GM19238 (cell line): Measurements from ENCODE around the gene TNRC18.
A peak's percentile ranks its signal among the peaks of the same experiment; 100 is the strongest.
"Not testable (repeated sequence)": the region's sequence is repeated elsewhere in the genome, so short reads cannot be mapped to it uniquely, and the experiment has no call there.

Experiments used
- DNase-seq: peaks from one replicate; pipeline ENCODE4 v3.0.0; 2011; ENCODE audit warnings: low spot score; ENCODE audit not compliant: insufficient read length

TNRC18 gene

DNA sequence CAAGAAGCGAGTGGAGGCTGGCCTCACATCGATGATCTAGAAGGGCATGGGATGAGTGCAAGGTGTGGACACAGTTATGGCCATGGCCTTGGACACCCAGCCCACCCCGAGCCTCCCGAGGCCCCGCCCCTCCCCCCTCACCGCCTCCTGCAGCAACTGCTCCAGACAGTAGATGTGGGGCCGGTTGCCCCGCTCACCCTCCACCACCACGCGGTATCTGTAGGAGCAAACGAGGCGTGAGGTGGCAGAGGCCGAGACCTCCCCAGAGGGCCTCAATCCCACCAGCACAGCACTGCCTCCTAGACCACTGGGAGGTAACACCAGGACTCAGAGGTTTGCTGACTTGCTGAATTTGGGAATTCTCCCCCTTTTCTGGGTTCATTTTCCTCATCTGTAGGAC, 103.2 kb downstream of the TNRC18 start:
- DNase-seq = no peak

DNA sequence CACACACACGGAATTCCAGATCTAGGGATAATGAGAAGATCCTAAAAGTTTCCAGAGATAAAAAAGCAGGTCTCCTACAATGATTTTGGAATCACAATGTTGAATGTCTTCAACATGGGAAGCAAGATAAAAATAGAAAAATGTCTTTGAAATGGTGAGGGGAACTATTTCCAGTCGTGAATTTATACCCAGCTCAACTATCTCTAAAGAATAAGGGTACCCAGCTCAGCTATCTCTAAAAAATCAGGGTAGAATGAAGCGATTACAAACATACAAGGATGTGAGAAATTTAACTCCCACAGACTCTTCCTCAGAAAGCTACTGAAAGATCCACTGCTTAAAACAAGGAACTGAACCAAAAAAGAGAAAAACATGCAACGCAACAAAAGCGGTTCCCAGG, 105.0 kb downstream of the TNRC18 start:
- not testable (repeated sequence) for DNase-seq

DNA sequence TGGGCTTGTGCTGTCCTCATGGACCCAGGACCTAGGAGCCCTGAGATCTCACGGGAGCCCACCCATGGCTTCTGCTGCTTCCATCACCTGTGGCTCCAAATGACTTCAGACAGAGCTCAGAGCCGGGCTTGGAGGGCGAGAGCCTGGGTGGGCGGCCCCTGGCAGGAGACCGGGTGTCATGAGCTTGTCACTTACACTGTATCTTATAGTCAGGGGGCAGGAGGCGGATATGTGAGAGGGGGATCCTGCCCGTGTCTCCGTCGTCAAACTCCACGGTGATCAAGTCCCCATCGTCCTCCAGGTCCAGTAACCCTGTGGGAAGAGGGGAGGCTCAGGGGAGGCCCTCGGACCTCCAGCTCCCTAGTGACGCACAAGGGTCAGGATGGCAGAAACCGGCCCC, 107.9 kb downstream of the TNRC18 start:
- no peak for DNase-seq

DNA sequence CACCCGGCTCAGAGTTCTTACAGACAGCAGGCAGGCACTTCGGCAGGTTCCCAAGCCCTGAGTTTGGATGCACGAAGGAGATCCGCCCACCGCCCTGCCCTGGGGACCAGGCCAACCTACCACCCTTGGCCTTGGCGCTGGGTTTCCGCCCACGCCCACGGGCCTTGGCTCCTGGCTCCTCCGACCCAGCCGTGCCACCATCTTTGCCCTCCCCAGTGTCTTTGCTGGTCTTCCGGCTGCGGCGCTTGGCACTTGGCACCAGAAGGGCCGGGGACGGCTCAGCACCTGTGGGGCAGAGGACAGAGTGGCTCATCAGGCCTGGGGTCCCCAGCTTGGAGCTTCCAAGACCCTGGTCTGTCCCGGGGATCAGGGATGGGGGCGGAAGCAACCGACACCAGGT, 108.8 kb downstream of the TNRC18 start:
- DNase-seq = no peak

DNA sequence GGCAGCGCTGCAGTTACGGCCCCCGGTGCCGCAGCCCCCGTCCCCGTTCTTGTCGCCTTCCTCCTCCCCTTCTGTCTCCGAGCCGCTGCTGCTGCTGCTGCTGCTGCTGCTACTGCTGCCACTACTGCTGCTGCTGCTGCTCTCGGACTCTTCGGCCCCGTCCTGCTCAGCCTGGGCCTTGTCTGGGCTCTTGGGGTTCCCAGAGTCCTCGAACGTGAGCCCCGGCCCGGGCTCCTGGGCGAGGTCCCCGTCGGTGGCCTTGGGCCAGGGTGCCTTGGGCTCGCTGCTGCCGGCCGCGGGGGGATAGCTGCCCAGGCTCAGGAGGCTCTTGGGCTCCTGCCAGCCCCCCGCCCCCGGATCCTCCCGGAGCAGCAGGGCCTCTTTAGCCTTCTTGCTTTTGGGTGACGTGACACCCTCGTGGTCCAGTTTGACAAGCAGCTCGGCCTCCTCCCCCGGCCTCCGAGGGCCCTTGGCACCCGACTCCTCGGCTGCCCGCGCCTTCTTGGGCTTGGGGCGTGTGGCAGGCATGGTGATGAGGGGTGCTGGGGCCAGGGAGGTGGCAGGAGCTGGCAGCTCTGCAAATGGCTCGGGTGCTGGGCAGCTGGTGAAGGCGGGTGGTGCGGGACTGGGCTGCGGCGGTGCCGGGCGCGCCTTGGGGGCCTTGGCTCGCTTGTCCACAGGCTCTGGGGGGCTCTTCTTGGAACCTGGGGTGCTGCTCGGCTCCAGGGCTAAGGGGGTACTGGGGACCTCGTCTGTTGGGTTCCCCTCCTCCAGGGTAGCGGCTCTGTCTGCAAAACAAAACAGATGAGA, 110.4 kb downstream of the TNRC18 start:
- not testable (repeated sequence) for DNase-seq

DNA sequence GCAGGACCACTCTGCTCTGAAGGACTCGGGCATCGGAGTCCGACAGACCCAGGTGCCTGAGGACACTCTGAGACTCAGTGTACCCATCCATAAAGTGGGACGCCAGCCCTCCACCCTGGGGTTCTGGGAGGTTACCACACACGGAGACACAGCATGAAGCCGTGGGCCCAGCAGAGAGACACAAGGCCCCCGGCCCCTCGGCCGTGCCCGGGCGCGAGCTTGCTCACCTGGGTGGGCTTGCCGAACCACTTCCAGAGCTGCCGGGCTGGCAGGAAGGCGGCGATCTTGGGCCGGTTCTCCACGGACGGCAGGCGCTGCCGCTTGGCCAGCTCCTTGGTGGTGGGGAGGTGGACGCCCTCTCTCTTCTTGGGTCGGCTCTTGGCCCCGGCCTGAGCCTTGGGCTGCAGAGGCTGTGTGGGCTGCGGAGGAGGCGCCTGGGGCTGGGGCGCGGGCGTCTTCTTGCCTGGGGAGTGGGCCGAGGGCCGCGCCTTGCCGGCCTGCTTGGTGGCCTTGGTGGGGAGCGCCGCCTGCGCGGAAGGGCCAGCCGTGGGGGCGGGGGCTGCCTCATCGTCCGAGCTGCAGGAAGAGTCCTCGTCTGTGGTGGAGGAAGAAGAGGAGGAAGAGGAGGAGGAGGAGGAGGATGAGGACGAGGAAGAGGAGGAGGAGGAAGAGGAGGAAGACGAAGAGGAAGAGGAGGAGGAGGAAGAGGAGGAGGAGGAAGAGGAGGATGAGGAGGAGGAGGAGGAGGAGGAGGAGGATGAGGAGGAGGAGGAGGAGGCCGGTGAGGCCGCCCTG, 111.2 kb downstream of the TNRC18 start:
- not testable (repeated sequence) for DNase-seq

DNA sequence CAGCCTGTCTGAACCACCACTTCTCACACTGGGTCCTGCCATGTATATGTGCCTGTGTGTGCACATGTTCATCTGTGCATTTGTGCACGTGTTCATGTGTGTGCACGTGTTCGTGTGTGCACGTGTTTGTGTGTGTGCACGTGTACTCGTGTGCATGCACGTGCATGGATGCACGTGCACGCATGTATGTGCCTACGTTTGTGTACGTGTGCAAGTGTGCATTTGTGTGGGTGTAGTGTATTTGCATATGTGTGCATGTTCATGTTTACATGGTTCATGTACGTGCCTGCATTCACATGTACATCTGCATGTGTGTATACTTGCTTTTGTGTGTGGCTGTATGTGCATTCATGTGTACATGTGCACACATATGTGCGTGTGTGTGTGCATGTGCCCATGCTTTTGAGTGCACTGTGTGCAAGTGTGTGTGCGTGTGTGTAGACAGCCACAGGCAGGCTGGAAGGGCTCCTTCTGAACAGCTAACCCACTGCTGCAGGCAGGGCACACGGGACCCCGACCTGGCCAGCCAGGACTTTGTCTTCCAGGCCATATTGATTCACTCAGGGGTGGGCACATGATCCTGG, 112.7 kb downstream of the TNRC18 start:
- no peak for DNase-seq

DNA sequence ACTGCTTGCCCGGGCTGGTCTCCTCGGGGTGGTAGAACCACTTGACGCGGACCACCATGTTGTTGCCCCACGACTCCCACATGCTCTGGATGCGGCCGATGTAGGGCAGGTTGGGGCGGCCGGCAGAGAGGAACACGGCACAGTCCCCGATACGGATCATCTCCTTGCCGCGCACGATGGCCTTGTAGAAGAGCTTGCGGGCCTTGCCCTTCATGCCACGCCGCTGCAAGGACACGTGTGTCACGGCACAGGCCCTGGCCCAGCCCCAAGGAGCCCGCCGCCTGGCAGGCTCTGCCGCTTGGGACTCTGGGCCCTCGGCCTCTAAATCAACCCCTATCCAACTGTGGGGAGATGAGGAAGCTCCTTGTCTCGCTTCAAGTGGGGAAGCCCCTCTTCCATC, 114.5 kb downstream of the TNRC18 start:
- no peak for DNase-seq

DNA sequence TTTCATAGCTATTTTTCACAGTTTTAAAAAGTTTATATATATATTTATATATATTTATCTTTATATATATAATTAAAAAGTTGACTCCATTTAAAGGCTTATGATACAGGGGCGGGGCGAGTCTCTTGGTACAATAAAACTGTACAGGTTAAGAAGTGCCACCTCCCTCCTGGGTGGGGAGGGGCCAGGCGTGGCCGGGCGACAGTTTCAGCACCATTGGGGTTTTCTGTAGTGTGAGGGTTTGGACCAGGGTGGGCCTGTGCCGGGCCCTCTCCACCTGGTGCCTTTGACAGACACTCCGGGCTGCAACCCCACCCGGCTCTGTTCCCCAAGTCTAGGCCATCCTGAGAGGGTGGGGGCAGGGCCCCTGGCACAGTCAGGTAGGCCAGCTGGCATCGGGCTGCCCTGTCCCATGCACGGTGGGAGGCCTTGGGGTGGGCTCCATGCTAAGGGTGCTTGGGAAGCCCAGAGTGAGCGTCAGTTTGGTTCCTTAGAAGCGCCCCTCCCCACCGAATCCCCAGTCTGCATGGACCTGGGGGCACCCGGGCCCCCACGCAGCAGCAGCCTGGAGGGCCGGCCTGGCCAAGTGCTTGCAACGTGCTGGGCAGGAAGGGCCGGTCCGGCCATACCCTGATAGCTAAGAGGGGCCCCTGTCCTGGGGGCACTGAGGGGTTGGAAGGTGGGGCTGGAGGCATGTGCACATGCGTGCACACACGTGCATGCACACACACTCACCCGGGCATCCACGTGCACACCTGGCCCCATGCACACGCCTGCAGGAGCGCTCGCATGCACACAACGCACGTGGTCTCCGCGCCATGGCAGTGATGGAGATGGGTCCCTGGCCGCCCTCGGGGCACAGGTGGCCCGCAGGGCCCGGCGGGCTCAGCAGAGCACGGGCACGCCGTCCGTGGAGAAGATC, 116.2 kb downstream of the TNRC18 start:
- not testable (repeated sequence) for DNase-seq

DNA sequence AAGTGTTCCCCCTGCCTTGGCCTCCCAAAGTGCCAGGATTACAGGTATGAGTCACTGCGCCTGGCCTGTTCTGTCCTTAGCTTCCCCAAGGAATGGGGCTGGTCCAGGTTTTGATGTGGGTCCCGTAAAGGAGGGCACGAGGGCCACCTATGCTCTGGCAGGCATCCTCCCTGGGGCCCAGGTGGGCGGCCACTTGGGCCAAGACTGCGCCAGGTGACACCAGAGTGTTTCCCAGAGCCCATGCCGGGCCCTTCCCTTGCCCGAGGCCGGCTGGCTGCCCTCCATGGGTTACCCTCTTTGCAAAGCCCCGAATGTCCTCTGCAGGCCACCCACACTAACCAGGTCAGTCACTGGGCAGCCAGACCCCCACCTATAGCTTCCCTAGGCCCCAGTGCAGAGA, 118.6 kb downstream of the TNRC18 start:
- not testable (repeated sequence) for DNase-seq

DNA sequence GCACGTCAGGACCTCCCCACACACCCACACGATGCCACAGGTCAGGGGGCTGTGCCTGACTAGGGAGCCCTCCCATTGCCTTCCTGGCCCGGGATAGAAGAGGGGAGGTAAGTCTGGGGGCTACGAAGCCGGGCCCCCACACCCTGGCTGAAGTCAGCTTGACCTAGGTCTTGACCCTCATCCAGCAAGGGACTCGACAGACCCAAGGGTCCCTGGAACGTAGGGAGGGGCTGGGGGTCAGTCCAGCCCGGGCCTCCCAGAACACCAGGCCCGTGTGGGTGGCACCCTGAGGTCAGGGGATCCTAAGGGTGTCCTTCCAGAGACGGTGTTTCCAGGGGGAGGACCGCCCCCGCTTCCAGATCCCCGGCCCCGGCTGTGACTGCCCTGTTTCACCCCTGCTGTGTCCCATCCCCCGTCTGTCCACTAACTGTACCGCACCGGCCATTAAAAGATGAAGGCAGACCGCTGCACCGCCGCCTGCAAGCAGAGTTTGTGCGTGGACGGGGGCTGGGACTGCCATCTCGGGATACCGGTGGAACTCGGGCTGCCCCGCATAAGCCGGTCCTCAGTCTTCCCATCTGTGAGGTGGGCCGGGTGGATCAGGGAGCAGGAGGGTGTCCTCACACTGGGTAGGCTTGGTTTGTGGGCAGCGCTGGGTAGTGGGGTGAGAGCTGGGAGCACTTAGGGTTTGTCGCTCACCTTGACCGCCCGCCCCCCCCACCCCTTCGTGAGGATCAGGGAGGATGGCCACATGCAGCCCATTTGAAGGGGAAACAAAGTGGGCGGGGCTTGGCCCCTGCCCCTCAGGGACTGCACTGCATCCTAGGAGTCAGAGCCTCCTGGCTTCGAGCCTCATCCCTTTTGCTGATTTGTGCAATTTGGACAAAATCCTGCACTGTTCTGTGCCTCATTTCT, 119.8 kb downstream of the TNRC18 start:
- DNase-seq = no peak

DNA sequence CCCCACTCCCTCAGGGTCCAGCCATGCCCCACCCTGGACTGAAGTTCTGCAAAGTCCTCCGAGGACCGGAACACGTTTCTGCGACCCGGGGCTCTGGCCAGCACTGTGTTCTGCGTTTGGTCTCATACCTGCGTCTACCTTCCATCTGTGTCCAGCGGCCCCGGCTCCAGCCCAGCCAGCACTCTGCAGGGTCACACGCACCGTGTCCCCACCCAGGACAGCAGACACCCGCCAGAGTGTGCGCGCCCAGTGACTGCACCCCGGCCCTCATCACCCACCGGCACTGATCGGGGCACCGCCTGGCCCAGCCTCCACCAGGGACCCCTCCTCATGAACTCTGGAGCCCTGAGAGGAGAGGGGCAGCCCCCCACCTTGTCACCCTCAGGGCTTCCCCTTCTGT, 120.6 kb downstream of the TNRC18 start:
- DNase-seq = no peak

DNA sequence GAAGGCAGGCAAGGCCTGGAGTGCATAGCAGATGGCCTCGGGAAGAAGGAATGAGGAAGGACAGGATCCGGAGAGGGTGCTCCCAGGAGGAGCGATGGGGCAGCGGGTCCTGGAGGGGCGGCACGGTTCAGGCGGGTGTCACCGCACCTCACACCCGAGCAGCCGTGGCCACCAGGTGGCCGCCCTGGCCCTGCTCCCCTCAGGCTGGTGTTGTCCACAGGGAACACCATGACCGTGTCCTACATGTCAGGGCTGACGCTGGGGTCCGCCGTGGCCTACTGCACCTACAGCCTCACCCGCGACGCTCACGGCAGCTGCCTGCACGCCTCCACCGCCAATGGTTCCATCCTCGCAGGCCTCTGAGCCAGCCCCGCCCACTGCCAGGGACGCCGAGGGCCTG, 121.1 kb downstream of the TNRC18 start:
- DNase-seq = no peak

DNA sequence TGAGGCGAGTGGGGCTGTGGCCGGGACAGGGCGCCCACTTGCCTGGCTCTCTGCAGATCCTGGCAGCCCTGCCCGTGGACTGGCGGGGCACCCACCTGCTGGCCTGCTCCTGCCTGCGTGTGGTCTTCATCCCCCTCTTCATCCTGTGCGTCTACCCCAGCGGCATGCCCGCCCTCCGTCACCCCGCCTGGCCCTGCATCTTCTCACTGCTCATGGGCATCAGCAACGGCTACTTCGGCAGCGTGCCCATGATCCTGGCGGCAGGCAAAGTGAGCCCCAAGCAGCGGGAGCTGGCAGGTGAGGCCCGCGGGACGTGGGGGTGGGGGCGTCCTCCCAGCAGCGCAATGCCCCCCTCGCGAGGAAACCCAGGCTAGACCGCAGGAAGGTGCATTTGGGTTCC, 123.3 kb downstream of the TNRC18 start:
- DNase-seq = no peak

DNA sequence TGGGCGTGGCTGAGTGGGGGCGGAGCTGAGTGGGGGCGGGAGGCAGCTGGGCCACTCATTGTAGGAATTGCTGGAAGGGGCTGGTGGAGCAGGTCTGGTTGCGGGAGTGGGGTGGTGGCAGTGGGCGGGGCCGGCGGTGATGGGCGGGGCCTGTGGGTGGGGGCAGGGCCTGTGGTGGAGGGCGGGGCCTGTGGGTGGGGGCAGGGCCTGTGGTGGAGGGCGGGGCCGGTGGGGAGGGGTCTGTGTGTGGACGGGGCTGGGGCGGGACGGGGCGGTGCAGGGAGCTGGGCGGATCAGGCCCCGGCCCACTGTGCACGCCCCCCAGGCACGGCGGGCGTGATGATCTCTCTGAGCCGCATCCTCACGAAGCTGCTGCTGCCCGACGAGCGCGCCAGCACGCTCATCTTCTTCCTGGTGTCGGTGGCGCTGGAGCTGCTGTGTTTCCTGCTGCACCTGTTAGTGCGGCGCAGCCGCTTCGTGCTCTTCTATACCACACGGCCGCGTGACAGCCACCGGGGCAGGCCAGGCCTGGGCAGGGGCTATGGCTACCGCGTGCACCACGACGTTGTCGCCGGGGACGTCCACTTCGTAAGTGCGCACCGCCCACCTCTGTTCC, 126.9 kb downstream of the TNRC18 start:
- peak; percentile 50 for DNase-seq

DNA sequence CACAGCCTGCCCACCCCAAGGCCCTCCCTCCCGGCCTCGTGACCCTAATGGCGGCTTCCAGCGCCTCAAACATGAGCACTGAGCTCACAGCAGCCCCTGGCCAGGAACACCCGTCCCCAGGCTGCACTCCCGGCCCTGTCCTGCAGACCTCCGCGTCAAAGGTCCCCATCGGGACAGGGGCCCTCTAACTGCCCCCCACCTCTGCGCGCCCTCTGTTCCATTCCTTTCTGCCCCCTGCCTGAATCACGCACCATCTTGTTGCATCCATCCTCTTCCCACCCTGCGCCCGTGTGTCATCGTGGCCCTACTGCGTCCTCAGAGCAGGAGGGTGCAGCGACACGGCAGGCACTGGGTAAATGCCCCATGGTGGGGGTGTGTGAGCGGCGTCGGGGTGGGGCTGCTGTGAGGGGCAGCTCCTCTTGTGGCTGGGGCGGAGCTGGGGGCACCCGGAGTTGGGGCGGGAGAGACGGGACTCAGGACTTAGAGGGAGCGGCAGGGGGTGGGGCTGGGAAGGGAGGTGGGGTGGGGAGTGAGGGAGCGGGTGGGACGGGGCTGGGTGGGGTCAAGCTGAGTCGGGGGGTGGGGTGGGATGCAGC, 127.5 kb downstream of the TNRC18 start:
- no peak for DNase-seq

DNA sequence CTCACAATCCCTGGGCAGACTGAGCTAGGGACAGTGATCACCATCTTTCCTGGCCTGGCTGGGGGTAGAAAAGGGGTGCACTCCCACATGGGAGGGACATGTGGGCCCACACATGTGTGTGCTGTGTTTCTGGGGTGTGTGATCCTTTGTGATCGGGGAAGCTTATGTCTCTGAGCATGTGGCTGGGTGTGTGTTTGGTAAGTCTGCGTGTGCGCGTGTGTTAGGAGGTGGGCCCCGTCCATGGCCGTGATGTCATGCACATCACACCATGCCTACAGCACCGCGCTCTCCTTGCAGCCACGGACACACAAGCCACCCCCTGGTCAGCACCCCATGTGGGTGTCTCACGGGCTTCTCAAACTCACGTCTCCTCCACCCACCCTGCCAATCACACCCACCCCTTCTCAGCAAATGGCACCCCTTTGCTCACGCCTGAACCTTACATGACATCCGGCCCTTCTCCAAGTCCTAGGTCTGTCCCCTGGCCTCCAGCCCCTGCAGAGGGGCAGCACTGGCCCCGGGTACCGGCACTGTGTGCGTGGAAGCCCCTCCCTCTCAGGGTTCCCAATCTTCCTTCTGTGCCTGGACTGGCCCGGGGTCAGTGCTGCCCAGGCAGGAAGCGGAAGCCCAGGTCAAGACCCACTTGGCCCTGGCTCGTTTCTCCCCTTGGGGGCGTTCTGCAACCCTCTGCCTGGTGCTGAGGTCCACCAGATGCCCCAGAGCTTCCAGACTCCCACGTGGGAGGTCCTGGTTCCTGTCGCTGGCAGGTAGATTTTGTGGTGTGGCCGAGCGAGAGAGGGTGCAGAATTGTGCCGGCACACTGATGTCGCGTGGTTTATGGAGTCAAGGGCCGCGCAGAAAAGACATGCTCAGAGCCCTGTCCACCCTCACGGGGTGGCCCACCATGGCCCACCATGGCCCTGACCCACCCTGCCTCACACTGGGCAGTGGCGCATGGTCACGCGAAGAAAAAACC, 128.3 kb downstream of the TNRC18 start:
- DNase-seq = no peak
